Subcutaneous abdominal adipose tissue (tissue), 5 donors: ENCODE results near the gene SRRM3.
"Not testable (repeated sequence)": the region's sequence is repeated elsewhere in the genome, so short reads cannot be mapped to it uniquely, and the experiment has no call there.

Experiments used
- H3K27ac ChIP-seq: one replicate; pipeline ENCODE4 v1.7.0; 2013; ENCODE audit warnings: low read depth, mild to moderate bottlenecking, inconsistent platforms, low read length, moderate library complexity
- H3K27me3 ChIP-seq, 5 donors: one replicate each; pipeline ENCODE4 v1.7.0; 2013; ENCODE audit warnings: low read length in 5 of 5, inconsistent platforms in 1 of 5; ENCODE audit not compliant: control insufficient read depth in 5 of 5, insufficient read depth in 4 of 5
- H3K36me3 ChIP-seq, 5 donors: one replicate each; pipeline ENCODE4 v1.7.0; 2013; ENCODE audit warnings: low read length in 5 of 5; ENCODE audit not compliant: control insufficient read depth in 5 of 5, insufficient read depth in 5 of 5
- H3K4me1 ChIP-seq, 5 donors: one replicate each; pipeline ENCODE4 v1.7.0; 2013; ENCODE audit warnings: low read length in 5 of 5, mild to moderate bottlenecking in 3 of 5, moderate library complexity in 1 of 5; ENCODE audit not compliant: control insufficient read depth in 5 of 5, insufficient read depth in 5 of 5
- H3K4me3 ChIP-seq, 5 donors: one replicate each; pipeline ENCODE4 v1.7.0; 2013; ENCODE audit warnings: low read length in 5 of 5, low read depth in 1 of 5
- H3K9ac ChIP-seq, 5 donors: one replicate each; pipeline ENCODE4 v1.7.0; 2013; ENCODE audit warnings: low read length in 5 of 5, mild to moderate bottlenecking in 4 of 5, moderate library complexity in 3 of 5
- H3K9me3 ChIP-seq, 5 donors: one replicate each; pipeline ENCODE4 v1.7.0; 2013; ENCODE audit warnings: low read length in 5 of 5; ENCODE audit not compliant: control insufficient read depth in 5 of 5
- donor health status: healthy.
- donor health status: healthy.
- donor health status: healthy.
- donor health status: healthy.
- donor health status: healthy.

SRRM3 gene

DNA sequence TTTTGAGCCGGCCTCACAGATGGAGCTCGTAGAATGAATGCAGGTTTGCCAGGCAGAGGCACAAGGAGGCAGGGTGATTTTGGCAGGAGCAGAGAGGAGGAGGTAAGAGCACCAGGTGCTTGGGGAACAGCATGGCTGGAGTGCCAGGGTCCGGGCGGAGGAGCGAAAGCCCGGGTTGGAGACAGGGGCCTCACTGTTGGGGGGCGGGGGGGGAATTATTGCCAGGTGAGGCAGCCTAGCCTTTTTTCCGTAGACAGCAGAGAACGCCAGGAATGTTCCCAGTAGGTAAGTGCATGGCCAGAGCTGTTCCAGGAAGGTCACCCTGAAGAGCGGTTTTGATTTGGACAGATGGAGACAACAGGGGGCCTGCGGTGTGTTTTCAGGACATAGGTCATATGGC lies 9.5 kb downstream of the SRRM3 start:
- H3K9ac ChIP-seq: no peak overlapping the region
- no peak overlapping the region for H3K4me3 ChIP-seq
- no peaks in the 10 kb centered on the region for H3K4me1 ChIP-seq
- H3K27ac ChIP-seq: no peak overlapping the region
- peaks cover 0 to 15% (median 7%) of the 10 kb centered on the region in 5 donors for H3K27me3 ChIP-seq
- H3K9me3 ChIP-seq: no peaks in the 10 kb centered on the region
- no peaks in the 10 kb centered on the region for H3K36me3 ChIP-seq

GRCh38 chr7:76215349-76215748 lies 13.7 kb downstream of the SRRM3 start:
- H3K4me3 ChIP-seq, H3K36me3 ChIP-seq, H3K4me1 ChIP-seq, H3K9me3 ChIP-seq, H3K9ac ChIP-seq, H3K27ac ChIP-seq: not testable (repeated sequence)
- peaks cover 6 to 36% (median 18%) of the 10 kb centered on the region in 5 donors for H3K27me3 ChIP-seq

GRCh38 chr7:76216381-76217082 lies 14.8 kb downstream of the SRRM3 start:
- H3K4me3 ChIP-seq: no peak overlapping the region
- H3K27ac ChIP-seq: no peak overlapping the region
- H3K9me3 ChIP-seq: no peaks in the 10 kb centered on the region
- no peak overlapping the region for H3K9ac ChIP-seq
- peaks cover 0 to 9% (median 8%) of the 10 kb centered on the region in 5 donors for H3K4me1 ChIP-seq
- no peaks in the 10 kb centered on the region for H3K36me3 ChIP-seq
- peaks cover 6 to 40% (median 22%) of the 10 kb centered on the region in 5 donors for H3K27me3 ChIP-seq

- Histone ChIP-seq H3K36me3 (no peaks in the 10 kb centered on the region), H3K4me1 (peaks cover 0 to 9% (median 8%) of the 10 kb centered on the region in 5 donors), H3K27ac (no peak overlapping the region), H3K27me3 (peaks cover 6 to 44% (median 31%) of the 10 kb centered on the region in 5 donors), H3K4me3 (no peak overlapping the region), H3K9me3 (no peaks in the 10 kb centered on the region), H3K9ac (no peak overlapping the region)
These were observed 16.4 kb downstream of the SRRM3 start for GRCh38 chr7:76217942-76218566.

DNA sequence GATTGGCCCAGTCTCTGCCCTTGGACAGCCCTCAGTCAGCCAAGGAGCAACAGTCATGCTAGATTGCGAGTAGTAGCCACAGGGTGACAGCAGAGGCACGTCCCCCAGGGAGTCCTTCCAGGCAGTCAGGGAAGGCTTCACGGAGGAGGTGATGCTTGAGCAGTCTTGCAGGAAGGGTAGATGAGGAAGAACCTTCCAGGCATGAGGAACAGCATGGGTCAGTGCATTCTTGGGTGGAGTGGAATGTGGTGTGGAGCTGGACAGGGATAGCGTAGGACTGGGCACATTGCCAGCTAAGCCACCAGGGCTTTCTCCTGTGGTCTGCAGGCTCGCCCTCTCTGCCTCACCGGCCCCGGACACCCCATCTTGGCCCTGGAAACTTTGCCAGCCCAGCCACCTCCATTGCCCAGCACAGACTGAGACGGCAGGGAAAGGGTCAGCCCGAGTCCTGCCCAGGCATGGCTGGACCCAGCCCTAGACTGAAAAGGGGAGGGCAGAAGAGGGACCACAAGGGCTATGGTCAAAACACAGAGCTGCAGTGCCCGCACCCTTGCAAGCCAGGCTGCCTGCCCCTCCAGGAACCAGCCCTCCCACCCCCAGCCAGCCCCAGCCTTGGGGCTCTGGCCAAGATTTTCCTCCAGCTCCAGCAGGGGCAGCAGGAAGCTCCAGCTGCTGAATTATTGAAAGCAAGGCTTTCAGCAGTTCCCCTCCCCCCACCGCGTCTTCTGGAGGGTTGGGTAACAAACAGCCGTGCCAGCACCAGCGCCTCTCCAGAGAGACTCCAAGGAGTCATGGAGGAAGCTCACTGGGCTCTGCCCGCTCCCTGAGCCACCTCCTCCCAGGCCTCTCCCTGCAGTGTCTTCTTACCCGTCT lies 18.7 kb downstream of the SRRM3 start:
- no peaks in the 10 kb centered on the region for H3K9me3 ChIP-seq
- H3K27me3 ChIP-seq: peaks cover 13 to 50% (median 37%) of the 10 kb centered on the region in 5 donors
- no peaks in the 10 kb centered on the region for H3K36me3 ChIP-seq
- H3K9ac ChIP-seq: no peak overlapping the region
- H3K27ac ChIP-seq: no peak overlapping the region
- H3K4me1 ChIP-seq: peaks cover 0 to 9% (median 8%) of the 10 kb centered on the region in 5 donors
- H3K4me3 ChIP-seq: no peak overlapping the region

GRCh38 chr7:76222333-76222732 lies 20.6 kb downstream of the SRRM3 start:
- Histone ChIP-seq H3K9me3 (peaks cover 0 to 2% (median 0%) of the 10 kb centered on the region in 5 donors), H3K9ac (no peak overlapping the region), H3K4me3 (no peak overlapping the region), H3K36me3 (no peaks in the 10 kb centered on the region), H3K27me3 (peaks cover 15 to 51% (median 32%) of the 10 kb centered on the region in 5 donors), H3K4me1 (peaks cover 0 to 9% (median 8%) of the 10 kb centered on the region in 5 donors), H3K27ac (no peak overlapping the region)

DNA sequence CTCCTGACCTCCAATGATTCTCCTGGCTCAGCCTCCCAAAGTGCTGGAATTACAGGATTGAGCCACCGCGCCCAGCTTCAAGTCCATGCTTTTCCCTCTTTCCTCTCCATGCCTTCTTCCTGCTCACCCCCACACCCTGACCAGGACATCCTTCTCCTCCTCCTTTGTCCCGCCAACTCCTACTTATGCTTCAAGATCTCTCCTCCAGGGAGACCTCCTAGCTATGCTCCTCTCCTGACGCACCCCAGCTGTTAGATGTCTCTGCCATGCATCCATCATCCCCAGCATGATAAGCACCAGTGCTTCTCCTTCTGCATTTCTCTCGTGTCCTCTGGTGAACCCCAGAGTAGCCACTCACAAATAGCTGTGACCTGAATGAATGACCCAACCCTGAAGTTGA lies 21.1 kb downstream of the SRRM3 start:
- Histone ChIP-seq H3K4me3 (no peak overlapping the region), H3K36me3 (no peaks in the 10 kb centered on the region), H3K9ac (no peak overlapping the region), H3K27me3 (peaks cover 15 to 51% (median 31%) of the 10 kb centered on the region in 5 donors), H3K27ac (no peak overlapping the region), H3K4me1 (peaks cover 0 to 9% (median 8%) of the 10 kb centered on the region in 5 donors), H3K9me3 (peaks cover 0 to 2% (median 0%) of the 10 kb centered on the region in 5 donors)

DNA sequence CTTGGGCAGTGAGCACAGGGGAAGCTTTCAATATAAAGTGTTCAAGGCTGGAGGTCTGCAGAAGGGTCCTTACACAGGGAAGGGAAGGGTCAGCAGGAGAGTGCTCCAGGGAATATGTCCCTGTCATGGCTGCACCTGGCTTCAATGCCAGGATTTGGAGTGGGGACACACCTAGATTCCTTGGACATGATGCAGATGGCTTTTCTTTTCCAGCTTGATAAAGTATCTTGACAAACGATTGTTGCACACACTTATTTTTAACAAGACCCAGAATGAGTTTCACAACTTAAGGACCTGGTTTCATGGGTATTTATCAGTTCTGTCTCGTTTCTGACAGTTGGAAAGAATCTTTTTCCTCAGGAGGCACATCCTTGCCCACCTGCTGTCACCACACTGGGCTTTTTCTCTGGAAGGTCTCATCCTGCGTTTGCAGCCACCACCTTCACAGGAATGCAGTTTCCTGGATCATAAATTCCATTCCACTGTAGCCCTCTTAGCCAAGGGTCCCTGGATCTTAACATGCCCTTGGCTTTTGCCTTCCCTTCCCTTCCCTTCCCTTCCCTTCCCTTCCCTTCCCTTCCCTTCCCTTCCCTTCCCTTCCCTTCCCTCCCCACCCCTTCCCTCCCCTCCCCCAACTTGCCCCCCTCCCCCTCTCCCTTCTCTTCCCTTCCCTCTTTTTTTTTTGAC lies 21.7 kb downstream of the SRRM3 start:
- no peak overlapping the region for H3K4me3 ChIP-seq
- no peaks in the 10 kb centered on the region for H3K36me3 ChIP-seq
- no peak overlapping the region for H3K27ac ChIP-seq
- peaks cover 0 to 2% (median 0%) of the 10 kb centered on the region in 5 donors for H3K9me3 ChIP-seq
- no peak overlapping the region for H3K9ac ChIP-seq
- H3K4me1 ChIP-seq: peaks cover 0 to 9% (median 8%) of the 10 kb centered on the region in 5 donors
- H3K27me3 ChIP-seq: peaks cover 15 to 48% (median 26%) of the 10 kb centered on the region in 5 donors

GRCh38 chr7:76224695-76225094 lies 23.0 kb downstream of the SRRM3 start:
- Histone ChIP-seq H3K4me3 (no peak overlapping the region), H3K27me3 (peaks cover 11 to 44% (median 23%) of the 10 kb centered on the region in 5 donors), H3K9ac (no peak overlapping the region), H3K27ac (no peak overlapping the region), H3K36me3 (no peaks in the 10 kb centered on the region), H3K4me1 (peaks cover 0 to 9% (median 8%) of the 10 kb centered on the region in 5 donors), H3K9me3 (peaks cover 0 to 2% (median 0%) of the 10 kb centered on the region in 5 donors)
